ACHN (cell line): ENCODE results near the gene KDM4B.
"Not testable (repeated sequence)": the region's sequence is repeated elsewhere in the genome, so short reads cannot be mapped to it uniquely, and the experiment has no call there.

ENCODE experiments used
- DNase-seq: peaks from one replicate; pipeline ENCODE4 v3.0.0-alpha.2; 2015
- in situ Hi-C: cut with HindIII; loops from 2 replicates; pipeline ENCODE4 v1.10.0; 2017; ENCODE audit warnings: low sequenced_read_pairs, low pct_ligation_motif_present, low pct_unique_long_range_greater_than_20kb

The KDM4B gene

GRCh38 chr19:5183616-5184015 lies 214.7 kb downstream of the KDM4B start:
- in situ Hi-C loops = no loop called here
- DNase-seq = no peak

- DNase-seq = no peak
- in situ Hi-C loops = no loop called here
Observed at GRCh38 chr19:5184930-5185329, 216.0 kb downstream of the KDM4B start.

GRCh38 chr19:5186293-5187050 lies 217.6 kb downstream of the KDM4B start:
- in situ Hi-C loops = no loop called here
- no peak for DNase-seq

GRCh38 chr19:5188548-5189317 lies 219.8 kb downstream of the KDM4B start:
- in situ Hi-C loops = no loop called here
- DNase-seq = no peak

- DNase-seq = no peak
- in situ Hi-C loops = no loop called here
Observed at GRCh38 chr19:5189318-5189607, 220.3 kb downstream of the KDM4B start.

GRCh38 chr19:5191091-5191490 lies 222.2 kb downstream of the KDM4B start:
- DNase-seq = no peak
- in situ Hi-C loops = no loop called here

- in situ Hi-C loops = no loop called here
- DNase-seq = no peak
Observed at GRCh38 chr19:5192568-5192967, 223.7 kb downstream of the KDM4B start.

GRCh38 chr19:5193192-5193591 lies 224.3 kb downstream of the KDM4B start:
- DNase-seq = no peak
- in situ Hi-C loops = no loop called here

GRCh38 chr19:5194641-5195040 lies 225.7 kb downstream of the KDM4B start:
- in situ Hi-C loops = no loop called here
- DNase-seq = no peak

- DNase-seq, in situ Hi-C loops: not testable (repeated sequence)
Observed at GRCh38 chr19:5195587-5195986, 226.7 kb downstream of the KDM4B start.

GRCh38 chr19:5196832-5197231 lies 227.9 kb downstream of the KDM4B start:
- in situ Hi-C loops = no loop called here

GRCh38 chr19:5200844-5201243 lies 231.9 kb downstream of the KDM4B start:
- in situ Hi-C loops = no loop called here

More at GRCh38 chr19:5196832-5197231, 227.9 kb downstream of the KDM4B start:
- no peak for DNase-seq

GRCh38 chr19:5202553-5202952 lies 233.6 kb downstream of the KDM4B start:
- in situ Hi-C loops = no loop called here
- no peak for DNase-seq

More at GRCh38 chr19:5200844-5201243, 231.9 kb downstream of the KDM4B start:
- DNase-seq = no peak
